ENCODE measurements around the gene SCRT2. TPM values are rescaled to one million over a fixed set of nuclear protein-coding genes. Genes with fewer than 3 reads are reported as not detected.

SCRT2 gene
- total RNA-seq, 1 experiment from 2014 or later: not detected

- no peak overlapping the region for H3T11ph ChIP-seq (ENCODE audit: low read length)
- no peaks in the 10 kb centered on the region; the same call in 1 of the 2 replicates for H3K27me3 ChIP-seq (ENCODE audit: insufficient read depth, low read length)
- H3K4me3 Mint-ChIP-seq: no peak overlapping the region
- H3K14ac ChIP-seq (ENCODE audit: insufficient read depth, low read length): no peak overlapping the region
- H3K27me3 Mint-ChIP-seq (ENCODE audit: low read depth): peaks cover 34% of the 10 kb centered on the region
- no peak overlapping the region for H3K4ac ChIP-seq (ENCODE audit: low read depth, low read length)
- H4K5ac ChIP-seq (ENCODE audit: insufficient read length, low read depth, low read length): no peak overlapping the region
- H4K91ac ChIP-seq (ENCODE audit: insufficient read length, low read depth, low read length): no peak overlapping the region
- no peaks in the 10 kb centered on the region for H3K23me2 ChIP-seq (ENCODE audit: insufficient read length, low read depth, low read length, poor library complexity, severe bottlenecking)
- DNase-seq: no peak
- no peak overlapping the region for H3K27ac Mint-ChIP-seq
- no peak overlapping the region for H2BK15ac ChIP-seq (ENCODE audit: low read depth, low read length)
- H3K4me1 ChIP-seq (ENCODE audit: insufficient read depth, low read length): peaks cover 3% of the 10 kb centered on the region; the same call in 1 of the 2 replicates
- H4K20me1 ChIP-seq (ENCODE audit: control insufficient read depth, insufficient read depth, insufficient read length): no peaks in the 10 kb centered on the region
- no peak overlapping the region for H3K56ac ChIP-seq (ENCODE audit: insufficient read length, low read depth, low read length)
- no peak overlapping the region for H2AFZ ChIP-seq (ENCODE audit: low read length)
- no peak overlapping the region for H2BK120ac ChIP-seq (ENCODE audit: low read depth, low read length, poor library complexity, severe bottlenecking)
- H3K79me1 ChIP-seq (ENCODE audit: insufficient read depth, low read depth, low read length, poor library complexity, severe bottlenecking): no peaks in the 10 kb centered on the region
- H2BK5ac ChIP-seq (ENCODE audit: insufficient read length, low read length): no peak overlapping the region
- no peak for TF ChIP-seq CTCF (conservative IDR thresholded peaks at IDR 0.05)
- WGBS (ENCODE audit: extremely low coverage, insufficient read length, low lambda C conversion rate): no CpG with 5 or more reads among the region's 11 CpGs
- H2AK5ac ChIP-seq (ENCODE audit: insufficient read length, low read length): no peak overlapping the region
- H3K4me2 ChIP-seq (ENCODE audit: insufficient read depth, insufficient read length, low read length): no peak overlapping the region
- H3K9ac ChIP-seq (ENCODE audit: extremely low read depth, insufficient read length, low read length): no peak overlapping the region
- H3K79me2 ChIP-seq (ENCODE audit: insufficient read depth, low read length): no peaks in the 10 kb centered on the region
- no peak overlapping the region for H3K18ac ChIP-seq (ENCODE audit: insufficient read length, low read depth, low read length)
- H2BK12ac ChIP-seq (ENCODE audit: insufficient read length, low read depth, low read length): no peak overlapping the region
- H3K23ac ChIP-seq (ENCODE audit: insufficient read length, low read depth, low read length): no peak overlapping the region
- H3K4me1 Mint-ChIP-seq: peaks cover 14 to 21% of the 10 kb centered on the region in 2 experiments
- no peaks in the 10 kb centered on the region; a peak in 1 of 7 replicates for H3K36me3 Mint-ChIP-seq (ENCODE audit: insufficient read depth in 1 of 3, low read depth in 3 of 3)
- H3K9me3 ChIP-seq (ENCODE audit: control insufficient read depth, low read depth, low read length): no peaks in the 10 kb centered on the region
- no peak overlapping the region for H4K8ac ChIP-seq (replicated peaks; ENCODE audit: insufficient read length, low read depth, low read length)
- no peaks in the 10 kb centered on the region; a peak in 1 of 5 replicates for H3K9me3 Mint-ChIP-seq
- H3K27ac ChIP-seq (ENCODE audit: insufficient read length, low read depth, low read length): no peak overlapping the region
- H2BK20ac ChIP-seq (ENCODE audit: low read depth, low read length, poor library complexity, severe bottlenecking): no peak overlapping the region
Observed at GRCh38 chr20:719816-720215, 44.2 kb upstream of the SCRT2 start.

All from H9 (cell line).